HepG2 (cell line): ENCODE data around the gene TPO.

Experiments used
- MTF1 ChIP-seq: sonication (generic); formaldehyde crosslinking; IDR thresholded peaks from 2 replicates; pipeline ENCODE4 v1.5.0; 2020; ENCODE audit warnings: missing genetic modification reagents
- POLR2A ChIP-seq, 2 experiments: IDR thresholded peaks; 2 replicates each; pipeline ENCODE4 v1.6.1; 2011; ENCODE audit warnings: low read depth in 2 of 2, low read length in 2 of 2, mild to moderate bottlenecking in 1 of 2, moderate library complexity in 1 of 2; ENCODE audit not compliant: insufficient read depth in 1 of 2
- TF ChIP-seq, protein P1 (sequence below): sonication (generic); formaldehyde crosslinking; IDR thresholded peaks from 2 replicates; pipeline ENCODE4 v1.5.0; 2020; ENCODE audit warnings: mild to moderate bottlenecking, missing genetic modification reagents, moderate library complexity
- TF ChIP-seq, protein P2 (sequence below): sonication (generic); formaldehyde crosslinking; IDR thresholded peaks from 2 replicates; pipeline ENCODE4 v1.4.0; 2020; ENCODE audit warnings: missing genetic modification reagents

DNA sequence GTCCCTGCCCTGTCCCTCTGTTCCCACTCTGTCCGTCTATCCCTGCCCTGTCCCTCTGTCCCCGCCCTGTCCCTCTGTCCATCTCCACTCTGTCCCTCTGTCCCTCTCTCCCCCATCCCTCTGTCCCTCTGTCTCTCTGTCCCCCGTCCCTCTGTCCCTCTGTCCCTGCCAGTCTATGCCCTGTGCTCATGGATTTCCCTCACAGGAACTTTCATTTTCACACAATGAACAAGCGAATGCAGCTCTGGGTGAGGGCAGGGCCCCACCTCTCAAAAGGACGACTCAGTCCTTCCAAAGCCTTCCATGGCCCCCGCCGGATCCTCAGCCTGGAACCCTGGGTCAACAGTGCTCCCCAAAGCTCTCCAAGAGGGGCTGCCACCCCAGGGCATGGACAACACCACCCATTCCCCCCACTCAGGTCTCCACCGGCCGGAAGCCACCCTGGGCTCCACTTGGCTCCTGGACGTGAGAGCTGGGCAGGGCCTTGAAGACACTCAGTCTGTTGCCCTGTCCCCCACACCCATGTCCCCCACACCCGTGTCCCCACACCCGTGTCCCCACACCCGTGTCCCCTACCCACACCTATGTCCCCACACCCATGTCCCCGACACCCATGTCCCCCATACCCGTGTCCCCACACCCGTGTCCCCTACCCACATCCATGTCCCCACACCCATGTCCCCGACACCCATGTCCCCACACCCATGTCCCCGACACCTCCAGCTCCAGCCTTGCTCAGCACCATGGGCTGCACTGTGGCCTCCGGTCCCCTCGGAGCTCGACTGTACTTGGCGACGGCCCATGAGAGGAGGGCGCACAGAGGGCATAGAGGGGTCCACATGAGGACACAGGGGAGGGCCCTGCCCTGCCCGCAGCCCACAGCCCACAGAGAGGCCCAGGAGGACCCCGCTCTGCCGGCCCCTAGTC, 175.1 kb downstream of the TPO start:
- TF ChIP-seq POLR2A (IDR thresholded peaks at IDR 0.05; ENCODE audit: insufficient read depth in 1 of 2, low read depth in 2 of 2, low read length in 2 of 2) (no peak), MTF1 (CRISPR knock-in tag) (no peak)
- TF ChIP-seq, protein P1, sequence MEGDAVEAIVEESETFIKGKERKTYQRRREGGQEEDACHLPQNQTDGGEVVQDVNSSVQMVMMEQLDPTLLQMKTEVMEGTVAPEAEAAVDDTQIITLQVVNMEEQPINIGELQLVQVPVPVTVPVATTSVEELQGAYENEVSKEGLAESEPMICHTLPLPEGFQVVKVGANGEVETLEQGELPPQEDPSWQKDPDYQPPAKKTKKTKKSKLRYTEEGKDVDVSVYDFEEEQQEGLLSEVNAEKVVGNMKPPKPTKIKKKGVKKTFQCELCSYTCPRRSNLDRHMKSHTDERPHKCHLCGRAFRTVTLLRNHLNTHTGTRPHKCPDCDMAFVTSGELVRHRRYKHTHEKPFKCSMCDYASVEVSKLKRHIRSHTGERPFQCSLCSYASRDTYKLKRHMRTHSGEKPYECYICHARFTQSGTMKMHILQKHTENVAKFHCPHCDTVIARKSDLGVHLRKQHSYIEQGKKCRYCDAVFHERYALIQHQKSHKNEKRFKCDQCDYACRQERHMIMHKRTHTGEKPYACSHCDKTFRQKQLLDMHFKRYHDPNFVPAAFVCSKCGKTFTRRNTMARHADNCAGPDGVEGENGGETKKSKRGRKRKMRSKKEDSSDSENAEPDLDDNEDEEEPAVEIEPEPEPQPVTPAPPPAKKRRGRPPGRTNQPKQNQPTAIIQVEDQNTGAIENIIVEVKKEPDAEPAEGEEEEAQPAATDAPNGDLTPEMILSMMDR = no peak
- TF ChIP-seq, protein P2, sequence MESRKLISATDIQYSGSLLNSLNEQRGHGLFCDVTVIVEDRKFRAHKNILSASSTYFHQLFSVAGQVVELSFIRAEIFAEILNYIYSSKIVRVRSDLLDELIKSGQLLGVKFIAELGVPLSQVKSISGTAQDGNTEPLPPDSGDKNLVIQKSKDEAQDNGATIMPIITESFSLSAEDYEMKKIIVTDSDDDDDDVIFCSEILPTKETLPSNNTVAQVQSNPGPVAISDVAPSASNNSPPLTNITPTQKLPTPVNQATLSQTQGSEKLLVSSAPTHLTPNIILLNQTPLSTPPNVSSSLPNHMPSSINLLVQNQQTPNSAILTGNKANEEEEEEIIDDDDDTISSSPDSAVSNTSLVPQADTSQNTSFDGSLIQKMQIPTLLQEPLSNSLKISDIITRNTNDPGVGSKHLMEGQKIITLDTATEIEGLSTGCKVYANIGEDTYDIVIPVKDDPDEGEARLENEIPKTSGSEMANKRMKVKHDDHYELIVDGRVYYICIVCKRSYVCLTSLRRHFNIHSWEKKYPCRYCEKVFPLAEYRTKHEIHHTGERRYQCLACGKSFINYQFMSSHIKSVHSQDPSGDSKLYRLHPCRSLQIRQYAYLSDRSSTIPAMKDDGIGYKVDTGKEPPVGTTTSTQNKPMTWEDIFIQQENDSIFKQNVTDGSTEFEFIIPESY = no peak
